GM12878 (cell line): ENCODE results near the gene HS6ST1. TPM values are rescaled to one million over a fixed set of nuclear protein-coding genes. Genes with fewer than 3 reads are reported as not detected.

ENCODE experiments used
- ATAC-seq: fragments of 200-7000 bp; cut with Tn5 transposase; 3 replicates; pipeline ENCODE4 v1.9.1; 2020; ENCODE audit warnings: mild to moderate bottlenecking, moderate library complexity
- BruUV-seq: library from RNA; stranded (reverse); fragments of 400-500 nt; replicated peaks from 2 replicates; lab custom pipeline; 2021; lab: Mats Ljungman, UMichigan
- CTCF ChIA-PET: fragments of 300-600 bp; sonication (Branson Sonifier 250); formaldehyde crosslinking; extraction: SDS; loops from one replicate; lab custom pipeline; 2021; ENCODE audit warnings: inconsistent platforms; lab: Yijun Ruan, JAX
- POLR2A ChIA-PET: fragments of 350-600 bp; formaldehyde crosslinking; extraction: SDS; loops from one replicate; lab custom pipeline; 2021; ENCODE audit warnings: inconsistent platforms; lab: Charles Lee
- RAD21 ChIA-PET: fragments of 300-600 bp; sonication (Branson Sonifier 250); formaldehyde crosslinking; loops from one replicate; lab custom pipeline; 2023; ENCODE audit warnings: antibody characterized with exemption; ENCODE audit not compliant: unreplicated experiment; lab: Charles Lee
- SMC1A ChIA-PET: fragments of 300-600 bp; sonication (Branson Sonifier 250); formaldehyde crosslinking; loops from one replicate; lab custom pipeline; 2023; ENCODE audit not compliant: unreplicated experiment, uncharacterized antibody; lab: Charles Lee
- DNase-seq: peaks from one replicate; pipeline ENCODE4 v3.0.0-alpha.2; 2011; ENCODE audit warnings: low read depth, low spot score
- FAIRE-seq: peaks from 3 replicates; lab custom pipeline; 2011; peaks lifted over from hg19 to GRCh38; lab: Jason Lieb, UNC
- H2AFZ ChIP-seq: 2 replicates; pipeline ENCODE4 v1.6.0; 2011; ENCODE audit warnings: low read depth, low read length, control low read depth; ENCODE audit not compliant: control insufficient read depth
- H3K27ac ChIP-seq: 2 replicates; pipeline ENCODE4 v1.5.1; 2011; ENCODE audit warnings: control low read depth; ENCODE audit not compliant: control insufficient read depth, insufficient read depth
- H3K27me3 ChIP-seq, 2 experiments: replicated peaks in 1 of 2; 2 replicates each; pipeline versions ENCODE4 v1.6.0 to v1.6.1; 2011; ENCODE audit warnings: low read length in 1 of 2; ENCODE audit not compliant: control insufficient read depth in 2 of 2, insufficient read depth in 2 of 2
- H3K36me3 ChIP-seq, 2 experiments: 2 replicates each; pipeline ENCODE4 v1.5.1; 2011; ENCODE audit warnings: low read length in 1 of 2; ENCODE audit not compliant: control insufficient read depth in 2 of 2, insufficient read depth in 2 of 2
- H3K4me1 ChIP-seq: 2 replicates; pipeline ENCODE4 v1.6.1; 2011; ENCODE audit warnings: mild to moderate bottlenecking, low read length, moderate library complexity, mixed read lengths; ENCODE audit not compliant: control insufficient read depth, insufficient read depth
- H3K4me2 ChIP-seq: 2 replicates; pipeline ENCODE4 v1.6.0; 2011; ENCODE audit warnings: control low read depth; ENCODE audit not compliant: control insufficient read depth, insufficient read depth
- H3K4me3 ChIP-seq: fragments of 200-600 bp; sonication (generic); 2 replicates; pipeline ENCODE4 v1.5.1; 2016
- H3K79me2 ChIP-seq: 2 replicates; pipeline ENCODE4 v1.6.0; 2011; ENCODE audit warnings: low read length; ENCODE audit not compliant: control insufficient read depth, insufficient read depth
- H3K9ac ChIP-seq: 2 replicates; pipeline ENCODE4 v1.8.0; 2011; ENCODE audit warnings: low read length, control low read depth, mixed read lengths; ENCODE audit not compliant: control insufficient read depth, insufficient read depth
- H3K9me3 ChIP-seq: replicated peaks from 3 replicates; pipeline ENCODE4 v1.5.1; 2011; ENCODE audit warnings: mild to moderate bottlenecking, low read length; ENCODE audit not compliant: control insufficient read depth, insufficient read depth
- H4K20me1 ChIP-seq: 2 replicates; pipeline ENCODE4 v1.6.0; 2011; ENCODE audit not compliant: control insufficient read depth, insufficient read depth
- ATF2 ChIP-seq: IDR thresholded peaks from 2 replicates; pipeline ENCODE4 v1.6.1; 2012; ENCODE audit warnings: low read length, inconsistent platforms
- BACH1 ChIP-seq: fragments of 450-650 bp; IDR thresholded peaks from 2 replicates; pipeline ENCODE4 v1.6.1; 2017; ENCODE audit warnings: mild to moderate bottlenecking, borderline replicate concordance
- BCL3 ChIP-seq: IDR thresholded peaks from 2 replicates; pipeline ENCODE4 v1.6.1; 2011; ENCODE audit warnings: borderline replicate concordance, low read depth, mild to moderate bottlenecking, moderate library complexity, low read length; ENCODE audit not compliant: insufficient read depth, poor library complexity, severe bottlenecking
- MTA3 ChIP-seq: IDR thresholded peaks from 2 replicates; pipeline ENCODE4 v1.6.1; 2012; ENCODE audit warnings: low read length, inconsistent platforms, borderline replicate concordance
- NFXL1 ChIP-seq: fragments of 450-650 bp; IDR thresholded peaks from 2 replicates; pipeline ENCODE4 v1.6.1; 2017; ENCODE audit warnings: antibody characterized with exemption, mild to moderate bottlenecking, borderline replicate concordance
- NR2C1 ChIP-seq: fragments of 450-650 bp; IDR thresholded peaks from 2 replicates; pipeline ENCODE4 v1.6.1; 2017; ENCODE audit warnings: antibody characterized with exemption, mild to moderate bottlenecking, moderate library complexity
- PAX5 ChIP-seq: IDR thresholded peaks from 2 replicates; pipeline ENCODE4 v1.6.1; 2011; ENCODE audit warnings: low read depth, low read length, borderline replicate concordance
- WGBS: methylation state at CpG from one replicate; pipeline ENCODE4 v1.1.6; 2016; ENCODE audit warnings: low lambda C conversion rate; ENCODE audit not compliant: insufficient replicate concordance, insufficient coverage; ENCODE audit errors: missing lambda C conversion rate; 5-methylcytosine and 5-hydroxymethylcytosine counted together
- in situ Hi-C: fragments of 300-500 bp; cut with MboI; formaldehyde crosslinking; loops from 9 replicates; pipeline ENCODE4 v1.14.3; 2018; ENCODE audit warnings: mixed read lengths
- intact Hi-C: fragments of 100-400 bp; cut with micrococcal nuclease; formaldehyde crosslinking; loops from one replicate; pipeline ENCODE4 v1.14.2; 2022; ENCODE audit not compliant: unreplicated experiment
- polyA plus RNA-seq, 11 experiments: library from polyadenylated mRNA; depleted of rRNA in 4 of 11; unstranded in 6 of 11; stranded (reverse) in 5 of 11; fragments of >200 nt; fragmentation: Nextera tagmentation in 4 of 11; fragmentation: Illumina TruSeq in 1 of 11; extraction: Ambion mirVana in 4 of 11; extraction: Trizol in 1 of 11; gene quantifications; 1 replicate in 1 of 11; 2 replicates in 10 of 11; pipeline versions ENCODE4 v1.2.1 to v1.2.3, GENCODE V29; 2011 to 2016; ENCODE audit warnings: inconsistent platforms in 2 of 11, missing spikeins in 2 of 11, low read depth in 1 of 11
- total RNA-seq, 4 experiments: library from RNA; depleted of rRNA in 3 of 4; stranded (reverse); fragments of >200 nt in 3 of 4; fragmentation: Illumina TruSeq in 1 of 4; extraction: Trizol in 1 of 4; gene quantifications; 2 replicates each; pipeline versions ENCODE4 v1.2.1 to v1.2.3, GENCODE V29; 2013 to 2021
- TF ChIP-seq, protein P1 (sequence below): fragments of 450-650 bp; IDR thresholded peaks from 2 replicates; pipeline ENCODE4 v1.6.1; 2014; ENCODE audit warnings: mild to moderate bottlenecking

The HS6ST1 gene
- total and polyA plus RNA-seq, 10 of the 15 experiments (the other 5 are each of a cell fraction or from before 2014, with no cell fraction given), result 0.48 to 17.0 (median 4.7) TPM

DNA sequence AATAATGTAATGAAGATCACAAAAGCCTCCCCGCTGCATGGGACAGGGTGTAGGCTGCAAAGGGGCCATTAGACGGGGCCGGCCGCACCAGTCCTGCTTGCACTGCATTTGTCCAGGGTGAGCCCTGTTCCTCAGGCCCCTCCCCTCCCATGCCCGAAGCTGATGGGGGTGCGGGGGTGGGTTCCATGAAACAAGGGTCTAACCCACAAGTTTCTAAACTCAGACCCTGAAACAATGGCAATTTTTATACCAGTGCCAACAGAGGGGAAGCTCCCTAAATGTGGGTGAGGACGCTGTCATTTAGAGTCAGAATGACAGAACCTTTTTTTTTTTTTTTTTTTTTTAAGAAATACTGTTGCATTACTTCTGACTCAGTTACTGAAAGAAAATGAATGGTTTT lies 39.7 kb downstream of the HS6ST1 start:
- H3K36me3 ChIP-seq, result peaks cover 0 to 3% of the 10 kb centered on the region in 2 experiments; a peak in 3 of 4 replicates
- POLR2A ChIA-PET, result interaction anchor here (0.6 kb wide), 2 partner anchors 19 to 442 kb away, joined by 4 to 5 read pairs; no protein-coding TSS in a partner anchor
- no peaks in the 10 kb centered on the region; the same call in 1 of the 3 replicates for H3K9me3 ChIP-seq
- no peak overlapping the region for H3K27ac ChIP-seq
- no TSS peak for BruUV-seq
- H3K4me2 ChIP-seq, result no peak overlapping the region
- ATAC-seq (no peak), FAIRE-seq (no peak)
- H3K27me3 ChIP-seq, result no peaks in the 10 kb centered on the region
- intact Hi-C loops, result no loop called here
- RAD21 ChIA-PET, result no interaction called here
- H3K4me3 ChIP-seq, result no peak overlapping the region
- 95% methylated on average over 7 of the region's 7 CpGs for WGBS
- no peaks in the 10 kb centered on the region for H3K4me1 ChIP-seq
- CTCF ChIA-PET, result no interaction called here
- no peak overlapping the region for H3K9ac ChIP-seq
- SMC1A ChIA-PET, result no interaction called here
- TF ChIP-seq, protein P1, sequence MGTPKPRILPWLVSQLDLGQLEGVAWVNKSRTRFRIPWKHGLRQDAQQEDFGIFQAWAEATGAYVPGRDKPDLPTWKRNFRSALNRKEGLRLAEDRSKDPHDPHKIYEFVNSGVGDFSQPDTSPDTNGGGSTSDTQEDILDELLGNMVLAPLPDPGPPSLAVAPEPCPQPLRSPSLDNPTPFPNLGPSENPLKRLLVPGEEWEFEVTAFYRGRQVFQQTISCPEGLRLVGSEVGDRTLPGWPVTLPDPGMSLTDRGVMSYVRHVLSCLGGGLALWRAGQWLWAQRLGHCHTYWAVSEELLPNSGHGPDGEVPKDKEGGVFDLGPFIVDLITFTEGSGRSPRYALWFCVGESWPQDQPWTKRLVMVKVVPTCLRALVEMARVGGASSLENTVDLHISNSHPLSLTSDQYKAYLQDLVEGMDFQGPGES, result no peak
- TF ChIP-seq BACH1 (no peak), PAX5 (no peak), ATF2 (no peak), MTA3 (no peak), BCL3 (no peak), NFXL1 (no peak), NR2C1 (no peak)
- TF ChIP-seq, all 136 proteins: peak for 0
- H2AFZ ChIP-seq, result no peak overlapping the region
- no peaks in the 10 kb centered on the region for H3K79me2 ChIP-seq
- in situ Hi-C loops, result no loop called here
- no peak for DNase-seq
- H4K20me1 ChIP-seq, result no peaks in the 10 kb centered on the region
